WTC11 (cell line): ENCODE measurements around the gene GNG4.

Source experiments
- MAX ChIP-seq: sonication (generic); formaldehyde crosslinking; IDR thresholded peaks from 2 replicates; pipeline ENCODE4 v1.8.0; 2022; ENCODE audit warnings: mild to moderate bottlenecking, missing genetic modification reagents
- TF ChIP-seq, protein P1 (sequence below): fragments of 200-600 bp; IDR thresholded peaks from 2 replicates; pipeline ENCODE4 v1.8.0; 2022; ENCODE audit warnings: antibody characterized with exemption

DNA sequence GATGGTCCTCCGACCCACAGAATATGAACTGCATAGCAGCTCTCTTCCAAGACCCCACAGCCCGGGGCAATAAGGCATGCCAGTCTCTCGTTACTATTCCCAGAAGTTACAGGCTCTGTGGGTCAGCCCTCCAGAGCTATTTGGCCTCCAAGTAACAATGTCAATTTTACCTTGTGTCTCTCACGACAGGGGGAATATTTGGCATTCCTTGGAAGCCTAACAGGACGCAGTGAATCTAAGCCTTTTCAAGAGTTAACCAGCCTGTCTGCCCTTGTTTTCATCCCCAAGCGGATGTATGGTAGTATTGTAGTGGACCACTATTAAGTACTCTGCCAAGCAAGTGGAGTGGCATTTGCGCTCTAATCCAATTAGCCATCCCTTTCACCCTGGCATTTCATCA lies 24.4 kb upstream of the GNG4 start:
- no peak for TF ChIP-seq MAX (CRISPR knock-in tag)
- TF ChIP-seq, protein P1, sequence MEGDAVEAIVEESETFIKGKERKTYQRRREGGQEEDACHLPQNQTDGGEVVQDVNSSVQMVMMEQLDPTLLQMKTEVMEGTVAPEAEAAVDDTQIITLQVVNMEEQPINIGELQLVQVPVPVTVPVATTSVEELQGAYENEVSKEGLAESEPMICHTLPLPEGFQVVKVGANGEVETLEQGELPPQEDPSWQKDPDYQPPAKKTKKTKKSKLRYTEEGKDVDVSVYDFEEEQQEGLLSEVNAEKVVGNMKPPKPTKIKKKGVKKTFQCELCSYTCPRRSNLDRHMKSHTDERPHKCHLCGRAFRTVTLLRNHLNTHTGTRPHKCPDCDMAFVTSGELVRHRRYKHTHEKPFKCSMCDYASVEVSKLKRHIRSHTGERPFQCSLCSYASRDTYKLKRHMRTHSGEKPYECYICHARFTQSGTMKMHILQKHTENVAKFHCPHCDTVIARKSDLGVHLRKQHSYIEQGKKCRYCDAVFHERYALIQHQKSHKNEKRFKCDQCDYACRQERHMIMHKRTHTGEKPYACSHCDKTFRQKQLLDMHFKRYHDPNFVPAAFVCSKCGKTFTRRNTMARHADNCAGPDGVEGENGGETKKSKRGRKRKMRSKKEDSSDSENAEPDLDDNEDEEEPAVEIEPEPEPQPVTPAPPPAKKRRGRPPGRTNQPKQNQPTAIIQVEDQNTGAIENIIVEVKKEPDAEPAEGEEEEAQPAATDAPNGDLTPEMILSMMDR = no peak
